ENCODE results near the gene DNMT3L. TPM values are rescaled to one million over a fixed set of nuclear protein-coding genes. Genes with fewer than 3 reads are reported as not detected.

The DNMT3L gene
- polyA plus RNA-seq, 1 donor (not counting 4 experiments of a cell fraction or from before 2014, with no cell fraction given): not detected

DNA sequence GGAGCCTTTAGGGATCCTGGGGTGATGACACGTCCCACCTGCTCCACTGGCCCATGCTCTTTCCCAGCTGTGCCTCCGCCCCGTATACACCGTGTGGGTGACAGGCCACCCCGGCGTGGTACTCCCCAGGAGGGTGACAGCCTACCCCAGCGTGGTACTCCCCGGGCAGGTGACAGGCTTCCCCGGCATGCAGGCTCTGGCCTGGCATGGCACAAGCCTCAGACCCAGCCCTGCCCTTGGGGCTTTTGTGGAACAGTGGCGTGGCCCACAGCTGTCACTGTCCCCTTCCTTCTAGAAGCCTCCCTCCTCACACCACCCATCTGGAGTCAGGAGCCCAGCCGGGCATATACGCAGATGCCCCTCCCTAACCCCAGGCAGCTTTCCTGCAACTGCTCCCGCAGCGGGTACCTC, 33.5 kb upstream of the DNMT3L start:
- Histone ChIP-seq H3K9me3 (ENCODE audit: control insufficient read depth, low read depth, low read length) (no peaks in the 10 kb centered on the region), H3K36me3 (ENCODE audit: control insufficient read depth in 2 of 2, extremely low read depth in 1 of 2, insufficient read depth in 2 of 2, low read length in 2 of 2) (no peaks in the 10 kb centered on the region), H3K79me2 (ENCODE audit: control insufficient read depth, insufficient read depth, low read length) (no peaks in the 10 kb centered on the region), H3K9me1 (ENCODE audit: control insufficient read depth, extremely low read depth, insufficient read depth, low read length) (no peaks in the 10 kb centered on the region), H4K20me1 (ENCODE audit: control insufficient read depth, extremely low read depth, insufficient read depth, low read length) (peaks cover 4% of the 10 kb centered on the region), H3K27me3 (ENCODE audit: control insufficient read depth, extremely low read depth, insufficient read depth, low read length) (peaks cover 13% of the 10 kb centered on the region), H3K4me1 (ENCODE audit: control insufficient read depth, extremely low read depth, insufficient read depth, low read length) (peaks cover 7% of the 10 kb centered on the region), H3K4me3 (ENCODE audit: control insufficient read depth in 2 of 3, extremely low read depth in 1 of 3, insufficient read depth in 2 of 3, low read depth in 1 of 3, low read length in 3 of 3) (no peak overlapping the region), H3K4me2 (ENCODE audit: control insufficient read depth, extremely low read depth, insufficient read depth, low read depth, low read length) (no peak overlapping the region), H3K9ac (ENCODE audit: control insufficient read depth, extremely low read depth, insufficient read depth, low read length) (no peak overlapping the region), H2AFZ (ENCODE audit: control insufficient read depth, low read length) (no peak overlapping the region), H3K27ac (ENCODE audit: control insufficient read depth, insufficient read depth, low read length) (no peak overlapping the region)
- no peak for TF ChIP-seq EZH2 (IDR thresholded peaks at IDR 0.05; ENCODE audit: low read length)
- TF ChIP-seq, protein P1, sequence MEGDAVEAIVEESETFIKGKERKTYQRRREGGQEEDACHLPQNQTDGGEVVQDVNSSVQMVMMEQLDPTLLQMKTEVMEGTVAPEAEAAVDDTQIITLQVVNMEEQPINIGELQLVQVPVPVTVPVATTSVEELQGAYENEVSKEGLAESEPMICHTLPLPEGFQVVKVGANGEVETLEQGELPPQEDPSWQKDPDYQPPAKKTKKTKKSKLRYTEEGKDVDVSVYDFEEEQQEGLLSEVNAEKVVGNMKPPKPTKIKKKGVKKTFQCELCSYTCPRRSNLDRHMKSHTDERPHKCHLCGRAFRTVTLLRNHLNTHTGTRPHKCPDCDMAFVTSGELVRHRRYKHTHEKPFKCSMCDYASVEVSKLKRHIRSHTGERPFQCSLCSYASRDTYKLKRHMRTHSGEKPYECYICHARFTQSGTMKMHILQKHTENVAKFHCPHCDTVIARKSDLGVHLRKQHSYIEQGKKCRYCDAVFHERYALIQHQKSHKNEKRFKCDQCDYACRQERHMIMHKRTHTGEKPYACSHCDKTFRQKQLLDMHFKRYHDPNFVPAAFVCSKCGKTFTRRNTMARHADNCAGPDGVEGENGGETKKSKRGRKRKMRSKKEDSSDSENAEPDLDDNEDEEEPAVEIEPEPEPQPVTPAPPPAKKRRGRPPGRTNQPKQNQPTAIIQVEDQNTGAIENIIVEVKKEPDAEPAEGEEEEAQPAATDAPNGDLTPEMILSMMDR (optimal IDR thresholded peaks at IDR 0.05 in 1 of 3, IDR thresholded peaks at IDR 0.05 in 1 of 3, conservative IDR thresholded peaks at IDR 0.05 in 1 of 3; ENCODE audit: extremely low read depth in 1 of 3, insufficient read depth in 2 of 3, low read length in 3 of 3): no peak
- dilution Hi-C loops (cut with MboI; ENCODE audit: extremely low pct_ligation_motif_present, low sequenced_read_pairs): no loop called here
- no peak for DNase-seq (ENCODE audit: low read depth, low spot score)
- no peak for FAIRE-seq

DNA sequence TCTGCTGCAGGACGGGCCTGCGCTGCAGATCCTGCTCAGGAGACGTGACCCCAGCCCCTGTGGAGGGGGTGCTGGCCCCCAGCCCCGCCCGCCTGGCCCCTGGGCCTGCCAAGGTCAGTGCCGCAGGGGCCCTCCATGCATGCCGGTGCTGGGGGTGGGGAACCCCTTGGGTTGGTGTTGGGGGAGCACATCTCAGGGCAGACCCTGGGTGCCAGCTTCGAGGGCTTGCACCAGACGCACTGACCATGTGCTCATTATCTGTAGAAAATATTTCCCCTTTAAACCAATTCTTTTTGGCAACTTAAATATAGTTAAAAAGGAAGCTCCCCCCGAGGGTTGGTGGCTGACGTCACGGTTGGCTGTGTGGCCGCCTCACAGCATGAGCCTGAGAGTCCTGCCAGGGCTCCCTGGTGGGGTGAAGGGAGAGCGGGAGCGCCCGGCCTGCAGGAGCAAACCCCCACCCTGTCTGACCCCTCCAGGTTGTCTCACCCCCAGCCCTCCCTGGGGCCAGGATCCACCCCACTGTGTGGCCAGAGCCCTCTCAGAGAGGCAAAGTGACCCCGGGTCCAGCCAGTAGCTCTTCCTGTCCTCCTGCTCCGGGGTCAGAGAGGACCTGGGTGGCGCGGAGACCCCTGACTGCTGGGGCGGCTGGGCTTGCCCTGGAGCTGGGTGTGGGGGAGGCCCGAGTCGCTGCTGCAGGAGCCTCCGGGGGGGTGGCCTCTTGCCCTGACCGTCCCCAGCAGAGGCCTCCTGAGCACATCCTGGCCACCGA, 32.9 kb upstream of the DNMT3L start:
- TF ChIP-seq, protein P1 (optimal IDR thresholded peaks at IDR 0.05 in 1 of 3, IDR thresholded peaks at IDR 0.05 in 1 of 3, conservative IDR thresholded peaks at IDR 0.05 in 1 of 3; ENCODE audit: extremely low read depth in 1 of 3, insufficient read depth in 2 of 3, low read length in 3 of 3): no peak
- no peak for TF ChIP-seq EZH2 (IDR thresholded peaks at IDR 0.05; ENCODE audit: low read length)
- H2AFZ ChIP-seq (ENCODE audit: control insufficient read depth, low read length): no peak overlapping the region
- H3K4me3 ChIP-seq (ENCODE audit: control insufficient read depth in 2 of 3, extremely low read depth in 1 of 3, insufficient read depth in 2 of 3, low read depth in 1 of 3, low read length in 3 of 3): no peak overlapping the region
- no peak overlapping the region for H3K4me2 ChIP-seq (ENCODE audit: control insufficient read depth, extremely low read depth, insufficient read depth, low read depth, low read length)
- H3K79me2 ChIP-seq (ENCODE audit: control insufficient read depth, insufficient read depth, low read length): no peaks in the 10 kb centered on the region
- DNase-seq (ENCODE audit: low read depth, low spot score) (no peak), FAIRE-seq (no peak)
- no peaks in the 10 kb centered on the region for H3K36me3 ChIP-seq (ENCODE audit: control insufficient read depth in 2 of 2, extremely low read depth in 1 of 2, insufficient read depth in 2 of 2, low read length in 2 of 2)
- peaks cover 17% of the 10 kb centered on the region for H3K27me3 ChIP-seq (ENCODE audit: control insufficient read depth, extremely low read depth, insufficient read depth, low read length)
- H3K9me3 ChIP-seq (ENCODE audit: control insufficient read depth, low read depth, low read length): no peaks in the 10 kb centered on the region
- peaks cover 7% of the 10 kb centered on the region for H3K4me1 ChIP-seq (ENCODE audit: control insufficient read depth, extremely low read depth, insufficient read depth, low read length)
- H4K20me1 ChIP-seq (ENCODE audit: control insufficient read depth, extremely low read depth, insufficient read depth, low read length): peaks cover 4% of the 10 kb centered on the region
- no peak overlapping the region for H3K9ac ChIP-seq (ENCODE audit: control insufficient read depth, extremely low read depth, insufficient read depth, low read length)
- H3K27ac ChIP-seq (ENCODE audit: control insufficient read depth, insufficient read depth, low read length): no peak overlapping the region
- dilution Hi-C loops (cut with MboI; ENCODE audit: extremely low pct_ligation_motif_present, low sequenced_read_pairs): no loop called here
- H3K9me1 ChIP-seq (ENCODE audit: control insufficient read depth, extremely low read depth, insufficient read depth, low read length): no peaks in the 10 kb centered on the region
